Measurements from ENCODE around the gene KIAA1671.

- no peak for TF ChIP-seq CTCF (IDR thresholded peaks at IDR 0.05; ENCODE audit: insufficient read depth, low read length, poor library complexity, severe bottlenecking)
- no peak for TF ChIP-seq EZH2phosphoT487 (conservative IDR thresholded peaks at IDR 0.05; ENCODE audit: low read length)
These were observed 116.9 kb downstream of the KIAA1671 start for GRCh38 chr22:25069426-25069757.

Data from SU-DHL-6 (cell line).